Urinary bladder (tissue), 4 donors: ENCODE measurements around the gene TRIM48. TPM values are rescaled to one million over a fixed set of nuclear protein-coding genes. Genes with fewer than 3 reads are reported as not detected.
"Not testable (repeated sequence)": the region's sequence is repeated elsewhere in the genome, so short reads cannot be mapped to it uniquely, and the experiment has no call there.

ENCODE experiments used
- DNase-seq: peaks from one replicate; pipeline ENCODE4 v3.0.0-alpha.2; 2015; ENCODE audit errors: extremely low spot score
- H3K27ac ChIP-seq: one replicate; pipeline ENCODE4 v1.5.1; 2013; ENCODE audit warnings: low read depth, mild to moderate bottlenecking, moderate library complexity
- H3K36me3 ChIP-seq: one replicate; pipeline ENCODE4 v1.6.1; 2013; ENCODE audit warnings: mild to moderate bottlenecking, moderate library complexity; ENCODE audit not compliant: insufficient read depth
- H3K4me1 ChIP-seq: one replicate; pipeline ENCODE4 v1.6.1; 2013; ENCODE audit warnings: mild to moderate bottlenecking, moderate library complexity; ENCODE audit not compliant: insufficient read depth
- H3K4me3 ChIP-seq: one replicate; pipeline ENCODE4 v1.5.1; 2013; ENCODE audit warnings: low read depth, low read length
- WGBS: extraction: QIAGEN DNeasy Blood & Tissue Kit; methylation state at CpG from one replicate; pipeline ENCODE4 v1.1.7; 2013; 5-methylcytosine and 5-hydroxymethylcytosine counted together
- polyA plus RNA-seq: library from polyadenylated mRNA; stranded (reverse); fragments of 200-250 nt; gene quantifications from one replicate; pipeline ENCODE4 v1.2.3, GENCODE V29; 2013
- small RNA-seq: library from RNA; depleted of rRNA; stranded (forward); fragments of <200 nt; gene quantifications from one replicate; pipeline ENCODE3, GENCODE V24; 2014
- total RNA-seq: library from RNA; depleted of rRNA; stranded (reverse); fragments of >200 nt; gene quantifications from one replicate; pipeline ENCODE4 v1.2.3, GENCODE V29; 2014
- donor health status: healthy with polysubstance abuse.
- donor health status: healthy.

The TRIM48 gene
- total RNA-seq = not detected
- not detected for polyA plus RNA-seq

- H3K27ac ChIP-seq, H3K36me3 ChIP-seq, H3K4me1 ChIP-seq, DNase-seq, H3K4me3 ChIP-seq: not testable (repeated sequence)
- 50% methylated on average over 2 of the region's 2 CpGs for WGBS
These were observed at the start of gene TRIM48 for GRCh38 chr11:55261855-55262254. Gene TRIM48 (plus strand): TSS chr11:55262155. CDS start chr11:55262268, 113 bp downstream.

GRCh38 chr11:55238316-55238715 is 23.6 kb upstream of the TRIM48 start:
- not testable (repeated sequence) for H3K4me1 ChIP-seq, DNase-seq, H3K27ac ChIP-seq, H3K4me3 ChIP-seq, H3K36me3 ChIP-seq
- 63% methylated on average over 5 of the region's 5 CpGs for WGBS

- no peak for DNase-seq
- H3K27ac ChIP-seq = no peak overlapping the region
- no peaks in the 10 kb centered on the region for H3K4me1 ChIP-seq
- H3K4me3 ChIP-seq = no peak overlapping the region
- no peaks in the 10 kb centered on the region for H3K36me3 ChIP-seq
- WGBS = 71% methylated on average over 5 of the region's 5 CpGs
These were observed 1.1 kb downstream of the TRIM48 start for GRCh38 chr11:55263081-55263480.

Small RNA genes within 50 kb of the gene (small RNA-seq; reads per million reads assigned to genes)
- gene AP005597.4 = not detected

Other genes starting within 250 kb of the TRIM48 start
- not detected for gene OR4A16, start 81.0 kb downstream of the TRIM48 start, total RNA-seq
- gene OR4A16, start 81.0 kb downstream of the TRIM48 start, polyA plus RNA-seq = not detected
- gene OR4A15, start 105.8 kb downstream of the TRIM48 start, total RNA-seq = not detected
- not detected for gene OR4A15, start 105.8 kb downstream of the TRIM48 start, polyA plus RNA-seq